Stimulated activated CD8-positive, alpha-beta memory T cell treated with anti-CD3 and anti-CD28 coated beads, Interleukin-4, amount 100 ng/mL, for 24 hours (primary cell): ENCODE measurements around the gene IER5L.
"Not testable (repeated sequence)": the region's sequence is repeated elsewhere in the genome, so short reads cannot be mapped to it uniquely, and the experiment has no call there.

Experiments used
- DNase-seq: peaks from one replicate; pipeline ENCODE4 v3.0.0-alpha.2; 2020; ENCODE audit warnings: low read depth

IER5L gene

DNA sequence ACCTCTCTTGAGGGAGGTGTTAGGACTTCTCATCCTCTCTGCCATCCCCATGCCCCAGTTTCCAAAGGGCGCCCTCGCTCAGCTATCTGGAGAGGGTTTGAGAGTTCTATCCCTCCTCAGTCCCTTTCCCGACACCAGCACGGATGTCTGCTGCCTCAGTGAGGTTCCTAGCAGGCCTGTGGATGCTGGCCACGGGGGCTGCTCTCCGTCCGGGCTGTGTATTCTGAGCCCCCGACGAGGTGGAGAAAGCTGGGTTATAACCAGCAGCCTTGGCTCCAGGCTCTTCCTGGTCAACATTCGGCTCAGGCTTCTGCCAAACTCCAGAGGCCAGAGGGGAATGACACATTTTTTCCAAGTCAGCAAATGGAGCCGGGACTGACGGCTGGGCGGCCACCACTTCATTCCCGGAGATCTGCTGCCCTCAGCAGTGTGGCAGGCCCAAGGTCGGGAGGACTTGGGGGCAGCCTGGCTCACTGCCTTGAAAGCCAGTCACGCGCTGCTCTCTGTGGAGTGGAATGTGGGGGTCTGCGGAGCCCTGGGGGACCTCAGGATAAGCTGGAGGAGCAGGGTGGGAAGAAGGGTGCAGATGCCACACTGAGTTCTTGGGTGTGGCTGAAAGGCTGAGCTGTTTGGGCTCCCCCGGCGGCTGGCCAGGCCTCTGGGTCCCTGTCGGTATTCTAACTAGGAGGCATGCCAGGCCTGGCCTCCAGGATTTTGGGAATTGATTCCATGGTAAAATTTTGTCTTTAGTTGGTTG, 39.4 kb downstream of the IER5L start:
- DNase-seq: no peak

DNA sequence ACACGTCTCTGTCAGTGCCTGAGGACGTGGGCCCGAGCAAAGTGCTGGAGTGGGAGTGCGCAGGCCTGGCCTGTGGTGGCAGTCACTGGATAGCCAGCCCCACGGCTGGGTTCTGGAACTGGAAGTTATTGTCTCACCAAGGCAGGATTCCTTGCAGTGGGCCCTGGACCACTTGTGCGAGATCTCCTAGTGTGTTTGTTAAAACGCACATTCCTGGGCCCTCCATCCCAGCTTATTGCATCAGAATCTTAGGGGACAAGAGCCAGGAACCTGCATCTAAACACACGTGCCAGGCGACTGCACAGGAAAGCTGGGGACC, 40.0 kb downstream of the IER5L start:
- no peak for DNase-seq

GRCh38 chr9:129137292-129138143, 40.5 kb downstream of the IER5L start:
- no peak for DNase-seq

- no peak for DNase-seq
Measured at GRCh38 chr9:129136446-129137035, 41.5 kb downstream of the IER5L start.

GRCh38 chr9:129135476-129135875, 42.6 kb downstream of the IER5L start:
- DNase-seq: no peak

DNA sequence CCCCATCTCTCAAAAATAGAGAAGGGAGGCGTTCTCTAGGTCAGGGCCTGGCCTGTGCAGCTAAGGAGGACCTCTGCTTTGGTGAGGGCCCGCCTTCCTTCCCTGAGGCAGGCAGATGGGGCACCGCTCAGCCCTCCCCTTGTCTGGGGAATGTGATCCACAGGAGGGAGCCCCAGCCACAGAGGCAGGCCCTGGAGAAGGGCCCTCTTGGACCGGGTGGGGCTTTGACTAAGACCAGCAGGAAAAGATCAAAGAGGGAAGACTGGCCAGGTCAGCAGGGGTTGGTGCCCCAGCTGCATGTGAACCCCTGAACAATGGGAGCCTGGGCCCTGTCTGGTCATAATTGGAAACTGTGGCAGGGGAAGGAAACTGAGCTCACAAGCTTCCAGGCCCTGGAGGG, 45.0 kb downstream of the IER5L start:
- no peak for DNase-seq

DNA sequence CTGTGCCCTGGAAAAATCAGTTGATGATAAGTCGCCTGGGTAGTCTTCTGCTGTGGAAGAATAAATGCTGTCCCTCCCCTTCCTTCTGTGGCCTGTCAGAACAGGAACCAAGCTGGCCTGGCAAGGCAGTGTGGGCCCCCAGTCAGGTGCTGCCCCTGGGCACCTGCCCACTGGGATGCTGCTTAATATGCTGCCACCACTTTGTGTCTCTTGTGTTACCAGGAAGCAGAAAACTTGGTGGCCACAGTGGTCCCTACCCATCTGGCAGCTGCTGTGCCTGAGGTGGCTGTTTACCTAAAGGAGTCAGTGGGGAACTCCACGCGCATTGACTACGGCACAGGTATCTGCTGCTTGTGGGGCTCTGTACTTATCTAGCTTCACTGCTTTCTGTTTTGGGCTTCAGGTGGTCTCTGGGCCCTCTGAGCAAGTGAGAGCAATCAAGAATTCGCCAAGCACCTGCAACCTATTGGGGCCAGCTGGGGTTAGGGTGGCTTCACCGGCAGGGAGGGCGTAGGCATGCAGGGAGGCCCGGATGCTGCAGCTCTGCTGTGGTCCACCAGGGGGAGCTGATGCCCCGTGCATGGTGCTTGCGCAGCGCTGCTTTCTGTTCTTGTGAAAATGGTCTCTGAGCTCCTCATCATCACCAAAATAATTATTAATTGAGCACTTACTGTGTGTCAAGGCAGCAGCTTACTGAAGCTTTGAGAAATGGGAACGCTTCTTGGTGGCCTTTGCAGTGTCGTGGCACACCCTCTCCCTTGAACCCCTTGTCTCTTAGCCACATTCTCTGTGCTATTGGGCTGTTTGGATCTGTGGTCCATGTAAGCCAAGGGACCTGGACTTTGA, 46.5 kb downstream of the IER5L start:
- DNase-seq: peak; percentile 78

DNA sequence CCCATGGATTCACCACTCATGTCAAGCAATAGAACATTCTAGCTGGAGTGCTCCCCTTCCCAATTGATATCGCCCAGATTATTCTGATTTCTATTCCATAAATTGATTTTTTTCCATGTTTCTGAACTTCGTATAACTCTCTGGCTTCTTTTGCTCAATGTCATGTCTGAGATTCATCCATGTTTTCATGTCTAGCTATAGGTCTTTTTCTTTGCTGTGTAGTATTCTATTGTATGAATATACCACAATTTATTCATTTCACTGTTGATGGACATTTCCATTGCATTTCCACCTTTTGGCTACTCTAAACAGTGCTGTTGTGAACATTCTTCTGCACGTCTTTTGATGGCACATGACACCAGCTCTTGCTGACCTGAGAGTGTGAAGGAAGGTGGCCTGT, 47.3 kb downstream of the IER5L start:
- no peak for DNase-seq

DNA sequence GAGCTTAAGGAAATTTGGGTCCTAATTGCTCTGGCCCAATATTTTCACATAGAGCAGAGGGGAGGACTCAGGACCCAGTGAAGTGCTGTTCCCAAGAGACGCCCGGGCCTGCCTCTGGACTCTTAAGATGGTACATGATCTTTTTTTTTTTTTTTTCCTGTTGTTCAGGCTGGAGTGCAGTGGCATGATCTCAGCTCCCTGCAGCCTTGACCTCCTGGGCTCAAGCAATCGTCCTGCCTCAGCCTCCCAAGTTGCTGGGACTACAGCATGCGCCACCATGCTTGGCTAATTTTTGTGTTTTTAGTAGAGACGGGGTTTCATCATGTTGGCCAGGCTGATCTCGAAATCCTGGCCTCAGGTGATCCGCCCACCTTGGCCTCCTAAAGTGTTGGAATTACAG, 47.8 kb downstream of the IER5L start:
- not testable (repeated sequence) for DNase-seq

DNA sequence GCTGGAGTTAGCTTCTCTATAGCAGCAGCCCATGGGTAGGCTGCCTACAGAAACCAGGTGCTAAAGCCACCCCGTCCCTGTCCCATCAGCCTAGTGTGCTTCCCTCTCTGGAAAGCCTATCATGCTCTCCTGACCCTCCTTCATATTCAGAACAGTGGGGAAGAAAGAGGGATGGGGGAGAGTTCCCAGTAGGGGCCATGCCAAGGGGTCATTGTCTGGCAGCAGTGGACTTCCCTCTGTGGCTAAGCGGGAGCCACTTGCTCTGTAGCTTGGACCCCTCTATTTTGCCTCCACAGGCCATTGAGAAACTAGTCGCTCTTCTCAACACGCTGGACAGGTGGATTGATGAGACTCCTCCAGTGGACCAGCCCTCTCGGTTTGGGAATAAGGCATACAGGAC, 49.4 kb downstream of the IER5L start:
- DNase-seq: no peak

GRCh38 chr9:129126749-129127618, 51.1 kb downstream of the IER5L start:
- DNase-seq: no peak
